ENCODE measurements around the gene TACO1.

TACO1 gene

DNA sequence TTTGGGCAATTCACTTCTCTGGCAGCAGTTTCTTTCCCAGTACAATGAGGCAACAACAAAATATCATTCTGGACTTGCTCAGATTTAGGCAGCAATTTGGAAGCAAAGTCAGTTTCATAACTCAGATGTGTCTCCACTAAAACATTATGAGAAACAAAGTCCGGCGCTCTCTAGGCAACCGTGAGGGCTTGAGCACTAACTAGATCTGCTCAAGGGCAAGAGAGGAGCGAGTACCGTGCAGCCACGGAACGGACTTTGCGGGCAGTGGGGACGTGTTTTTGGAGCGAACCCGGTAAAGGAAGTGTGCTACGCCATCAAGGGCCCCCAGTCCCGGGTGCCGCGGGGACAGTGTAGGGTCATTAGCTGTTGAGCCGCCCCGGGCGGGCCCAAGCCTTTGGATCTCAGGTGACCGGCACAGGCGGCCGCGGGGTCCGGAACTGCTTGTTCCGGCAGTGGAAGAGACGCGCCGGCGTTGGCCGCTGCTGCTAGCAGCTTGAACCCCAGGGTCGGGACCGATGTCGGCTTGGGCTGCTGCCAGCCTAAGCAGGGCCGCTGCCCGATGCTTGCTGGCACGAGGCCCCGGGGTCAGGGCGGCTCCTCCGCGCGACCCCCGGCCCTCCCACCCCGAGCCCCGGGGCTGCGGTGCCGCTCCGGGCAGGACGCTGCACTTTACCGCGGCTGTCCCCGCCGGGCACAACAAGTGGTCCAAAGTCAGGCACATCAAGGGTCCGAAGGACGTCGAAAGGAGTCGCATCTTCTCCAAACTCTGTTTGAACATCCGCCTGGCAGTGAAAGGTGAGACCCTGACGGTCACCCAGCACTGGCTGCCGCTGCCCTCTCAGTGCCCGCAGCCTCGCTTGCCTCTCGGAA lies at the start of gene TACO1:
TSS of gene TACO1 (plus strand) at position 327 of the 870 bp plus-strand sequence. CDS start at position 516, 189 bp downstream.
- peak; percentile 84 for DNase-seq

DNA sequence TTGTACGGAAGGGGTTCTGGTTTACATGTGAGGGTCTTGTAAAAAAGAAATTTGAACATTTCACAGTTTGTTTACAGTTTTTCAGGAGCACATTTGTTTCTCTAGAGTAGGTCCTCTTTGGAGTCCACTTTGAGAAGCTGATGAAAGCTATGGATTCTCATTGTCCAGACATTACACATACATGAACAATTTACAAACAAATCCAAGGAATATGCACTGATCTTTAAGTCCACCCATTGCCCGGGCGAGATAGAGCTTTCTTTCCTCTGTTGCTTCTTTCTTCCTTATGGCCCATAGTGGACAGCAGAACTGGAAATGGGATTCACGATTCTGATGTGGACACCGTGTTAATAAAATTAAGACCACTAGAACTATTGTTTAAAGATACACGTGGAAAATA lies 48.5 kb upstream of the TACO1 start:
- no peak for DNase-seq

DNA sequence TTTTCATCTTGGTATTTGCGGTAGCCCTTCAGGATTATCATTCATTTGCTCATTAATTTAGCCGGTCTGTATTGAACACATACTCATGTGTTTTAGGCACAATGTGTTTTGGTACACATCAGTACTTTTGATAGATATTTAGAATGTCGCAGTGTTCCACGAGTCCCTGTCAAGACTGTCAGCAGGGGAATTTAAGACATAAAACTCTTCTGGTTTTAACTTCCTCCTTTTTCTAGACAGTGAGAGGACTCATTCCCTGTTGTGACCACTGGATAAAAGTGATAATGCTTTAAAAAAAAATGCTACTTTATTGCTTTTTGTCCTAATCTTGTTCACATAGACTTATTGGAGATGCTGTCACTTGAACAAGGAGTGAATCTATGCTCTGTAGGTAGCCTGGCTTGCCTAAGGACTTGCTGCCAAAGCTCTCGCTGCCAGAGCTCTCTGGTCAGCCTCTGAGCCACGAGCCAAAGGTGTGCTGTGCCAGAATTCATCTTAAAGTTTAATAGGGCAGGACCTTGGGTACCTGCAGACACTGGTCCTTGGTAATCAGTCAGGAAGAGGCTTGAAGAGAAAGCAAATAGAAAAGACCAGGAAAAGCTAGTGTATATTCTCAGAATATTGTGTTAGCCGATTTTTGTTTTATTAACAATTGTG lies 45.1 kb upstream of the TACO1 start:
- DNase-seq = no peak

DNA sequence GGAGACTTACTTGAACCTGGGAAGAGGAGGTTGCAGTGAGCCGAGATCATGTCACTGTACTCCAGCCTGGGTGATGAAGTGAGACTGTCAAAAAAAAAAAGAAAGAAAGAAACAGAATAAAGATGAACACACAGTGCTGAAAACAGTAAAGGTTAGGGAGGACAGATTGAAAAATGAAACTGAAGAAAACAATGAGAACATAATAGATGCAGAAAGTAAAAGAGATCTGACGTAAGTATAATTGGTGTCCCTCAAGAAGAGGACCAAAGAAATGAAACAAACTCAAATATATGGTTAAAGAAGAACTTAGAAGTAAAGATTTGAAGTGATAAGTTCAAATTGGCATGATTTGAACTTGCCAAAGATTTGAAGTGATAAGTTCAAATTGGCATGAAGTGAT lies 43.3 kb upstream of the TACO1 start:
- DNase-seq = no peak

DNA sequence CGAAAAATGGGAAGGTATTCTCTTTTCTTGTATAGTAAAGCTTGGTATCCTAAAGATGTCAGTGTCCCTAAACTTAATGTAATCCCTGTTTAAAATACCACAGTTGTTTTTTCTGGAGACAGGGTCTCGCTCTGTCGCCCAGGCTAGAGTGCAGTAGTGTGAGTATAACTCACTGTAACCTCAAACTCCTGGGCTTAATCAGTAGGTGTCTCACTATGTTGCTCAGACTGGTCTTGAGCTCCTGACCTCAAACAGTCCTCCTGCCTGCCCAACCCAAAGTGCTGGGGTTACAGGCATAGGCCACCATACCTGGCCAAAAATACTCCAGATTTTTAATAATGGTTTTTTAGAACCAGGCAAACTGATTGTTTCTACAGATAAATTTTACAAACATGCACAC lies 42.3 kb upstream of the TACO1 start:
- DNase-seq = no peak

DNA sequence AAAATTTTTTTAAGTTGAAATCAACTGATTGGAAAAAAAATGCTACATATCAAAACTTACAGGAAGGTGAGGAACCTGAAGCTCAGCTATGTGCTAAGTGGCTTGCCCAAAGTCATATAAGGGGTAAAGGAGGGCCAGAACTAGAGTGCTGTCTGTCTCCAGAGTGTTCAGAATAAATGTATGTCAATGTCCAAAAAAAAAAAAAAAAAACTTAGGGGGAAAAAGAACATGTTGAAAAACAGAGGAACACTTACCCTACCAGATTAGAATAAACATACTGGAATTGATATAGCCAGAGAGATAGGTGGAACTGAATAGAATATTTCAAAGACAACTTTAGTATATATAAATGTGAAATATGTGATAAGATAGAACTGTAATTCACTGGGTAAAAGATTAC lies 38.9 kb upstream of the TACO1 start:
- DNase-seq = no peak

DNA sequence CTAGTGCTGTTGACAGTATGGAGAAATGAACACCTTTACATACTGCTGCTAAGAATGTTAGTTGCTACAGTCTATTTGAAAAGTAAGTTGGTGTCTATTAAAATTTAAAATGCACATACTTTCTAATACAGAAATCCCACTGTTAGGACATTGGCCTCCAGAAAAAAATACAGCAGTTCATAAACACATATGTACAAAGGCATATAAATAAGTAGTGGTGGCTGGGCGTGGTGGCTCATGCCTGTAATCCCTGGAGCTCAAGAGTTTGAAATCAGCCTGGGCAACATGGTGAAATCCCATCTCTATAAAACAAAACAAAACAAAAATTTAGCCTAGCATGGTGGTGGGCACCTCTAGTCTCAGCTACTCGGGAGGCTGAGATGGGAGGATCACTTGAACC lies 37.4 kb upstream of the TACO1 start:
- no peak for DNase-seq

DNA sequence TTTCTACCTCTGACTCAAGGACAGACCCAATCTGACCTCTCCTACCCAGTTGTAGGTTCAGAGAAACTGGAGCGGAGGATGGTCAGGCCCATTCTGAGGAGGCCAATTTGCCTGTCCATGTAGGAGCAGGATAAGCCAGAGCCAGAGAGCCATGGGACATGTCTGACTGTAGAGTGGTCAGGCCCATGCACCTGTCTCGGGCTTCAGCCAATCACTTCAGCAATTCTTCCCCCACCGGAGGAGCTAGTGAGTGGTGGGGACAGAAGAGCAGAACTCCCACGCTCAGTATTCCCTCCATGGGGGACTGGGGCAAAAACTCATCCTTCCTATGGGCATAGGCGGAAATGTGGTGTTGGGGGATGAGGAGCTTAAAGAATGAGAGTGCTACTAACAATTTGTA lies 36.1 kb upstream of the TACO1 start:
- no peak for DNase-seq

DNA sequence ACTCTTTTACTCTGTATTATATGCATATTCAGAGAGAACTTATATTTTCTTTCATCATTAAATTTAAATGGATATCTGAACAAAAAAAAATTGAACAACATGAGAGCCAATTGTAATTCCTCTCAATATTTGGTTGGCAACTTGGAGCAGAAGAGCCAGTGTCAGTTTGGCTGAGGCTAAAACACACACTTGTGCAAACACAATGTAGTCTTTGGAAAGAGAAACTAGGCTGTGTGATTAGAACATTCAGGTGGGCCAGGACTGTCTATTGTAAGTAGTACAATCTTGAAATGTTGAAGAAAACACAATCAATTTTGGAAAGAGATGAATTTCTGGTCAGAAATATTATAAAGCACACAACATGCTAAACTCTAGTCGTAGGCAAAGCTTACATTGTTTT lies 33.5 kb upstream of the TACO1 start:
- no peak for DNase-seq

DNA sequence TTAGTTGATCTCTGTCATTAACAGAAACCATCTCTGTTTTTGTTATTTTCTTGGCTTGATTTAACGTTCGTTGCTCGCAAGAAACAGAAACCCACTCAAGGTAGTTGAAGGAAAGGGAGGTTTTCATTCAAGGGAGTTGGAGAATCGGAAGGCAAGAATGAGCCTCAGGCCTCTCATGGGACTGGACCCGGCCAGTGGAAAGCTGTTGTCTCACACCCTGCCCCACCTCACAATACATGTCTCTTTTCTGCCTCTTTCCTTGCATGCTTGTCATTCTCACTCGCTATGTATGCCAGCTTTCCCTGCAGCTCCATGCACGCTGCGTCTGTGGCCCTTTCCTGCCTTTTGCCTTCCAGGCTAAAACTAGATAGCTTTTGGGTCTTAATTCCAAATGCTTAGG lies 32.1 kb upstream of the TACO1 start:
- no peak for DNase-seq

DNA sequence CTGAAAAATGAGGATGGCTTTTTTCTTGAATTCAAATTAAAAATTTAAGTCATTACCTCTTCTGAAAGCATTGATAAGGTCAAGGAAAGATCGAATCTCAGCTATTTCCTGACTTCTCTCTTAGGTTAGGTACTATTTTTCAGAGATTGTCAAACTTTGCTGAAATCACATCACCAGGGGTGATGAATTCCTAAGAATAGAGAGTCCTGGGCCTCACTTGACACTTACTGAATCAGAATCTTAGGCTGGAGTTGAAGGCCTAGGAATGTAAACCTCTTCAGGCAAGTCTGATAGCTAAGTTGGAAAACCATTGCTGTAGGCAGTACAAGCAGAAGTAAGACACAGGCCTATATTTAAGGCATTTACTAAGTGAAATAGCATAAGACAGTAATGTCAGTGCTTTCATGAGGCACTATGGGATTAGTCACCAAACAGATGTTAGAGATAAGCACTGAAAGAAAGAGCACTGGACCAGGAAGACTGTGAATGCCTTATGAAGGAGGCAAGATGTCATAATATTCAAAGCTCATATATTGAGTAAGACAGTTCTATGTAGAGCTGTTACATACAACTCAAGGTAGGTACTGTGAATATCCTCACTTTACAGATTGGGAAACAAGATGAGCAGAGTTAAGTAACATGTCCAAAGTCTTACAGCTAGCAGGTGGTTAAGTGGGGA lies 28.9 kb upstream of the TACO1 start:
- DNase-seq = no peak

DNA sequence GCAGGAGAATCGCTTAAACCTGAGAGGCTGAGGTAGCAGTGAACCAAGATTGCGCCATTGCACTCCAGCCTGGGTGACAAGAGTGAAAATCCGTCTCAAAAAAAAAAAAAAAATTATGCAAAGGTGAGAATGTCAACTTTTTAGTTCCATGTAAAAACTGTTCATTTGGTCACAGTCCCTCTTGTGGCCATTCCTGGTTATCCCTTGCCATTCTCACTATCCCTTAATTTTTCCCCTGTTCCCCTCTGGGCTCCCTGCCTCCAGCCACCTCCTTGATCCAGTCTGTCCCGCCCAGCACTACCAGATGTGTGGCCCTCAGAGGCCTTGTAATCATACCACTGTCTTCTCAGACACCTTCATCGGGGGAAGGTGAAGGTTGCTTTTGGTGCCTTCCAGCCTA lies 27.1 kb upstream of the TACO1 start:
- no peak for DNase-seq

DNA sequence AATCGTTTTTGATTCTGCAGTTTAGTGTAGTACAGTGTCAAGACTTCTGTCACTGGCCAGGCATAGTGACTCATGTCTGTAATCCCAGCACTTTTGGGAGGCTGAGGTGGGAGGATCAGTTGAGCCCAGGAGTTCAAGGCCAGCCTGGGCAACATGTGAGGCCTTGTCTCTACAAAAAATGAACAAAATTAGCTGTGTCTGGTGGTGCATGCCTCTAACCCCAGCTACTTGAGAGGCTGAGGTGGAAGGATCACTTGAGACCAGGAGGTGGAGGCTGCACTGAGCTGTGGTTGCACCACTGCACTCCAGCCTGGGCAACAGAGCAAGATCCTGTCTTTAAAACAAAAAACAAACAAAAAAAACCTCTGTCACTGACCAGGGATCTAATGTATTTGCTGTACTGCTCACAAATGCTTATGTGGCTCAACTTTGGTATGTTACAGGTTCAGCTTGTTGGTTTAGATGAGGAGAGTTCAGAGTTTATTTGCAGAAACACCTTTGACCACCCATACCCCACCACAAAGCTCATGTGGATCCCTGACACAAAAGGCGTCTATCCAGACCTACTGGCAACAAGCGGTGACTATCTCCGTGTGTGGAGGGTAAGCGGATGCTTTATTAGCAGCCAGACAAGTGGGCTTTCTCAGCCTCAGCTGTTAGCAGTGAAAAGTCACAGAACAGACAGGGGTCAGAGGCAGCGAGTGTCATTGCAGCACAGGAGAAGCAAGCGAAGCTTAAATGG lies 22.5 kb upstream of the TACO1 start:
- no peak for DNase-seq

DNA sequence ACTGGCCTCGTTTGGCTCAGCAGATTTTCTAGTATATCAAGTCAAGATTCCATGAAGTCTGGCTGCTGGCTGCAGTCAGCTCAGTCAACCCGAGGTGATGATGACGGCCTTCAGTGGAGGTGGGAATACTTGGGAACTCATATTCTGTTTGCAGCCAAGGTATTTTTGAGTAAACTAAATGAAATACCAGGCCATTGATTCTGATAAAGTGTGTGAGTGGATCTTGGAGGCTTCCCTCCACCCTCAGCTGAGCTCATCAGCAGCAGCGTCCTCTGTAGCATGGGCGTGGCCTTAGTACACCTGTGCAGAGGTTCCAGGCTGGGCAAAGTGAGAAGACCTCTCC lies 22.0 kb upstream of the TACO1 start:
- DNase-seq = no peak

DNA sequence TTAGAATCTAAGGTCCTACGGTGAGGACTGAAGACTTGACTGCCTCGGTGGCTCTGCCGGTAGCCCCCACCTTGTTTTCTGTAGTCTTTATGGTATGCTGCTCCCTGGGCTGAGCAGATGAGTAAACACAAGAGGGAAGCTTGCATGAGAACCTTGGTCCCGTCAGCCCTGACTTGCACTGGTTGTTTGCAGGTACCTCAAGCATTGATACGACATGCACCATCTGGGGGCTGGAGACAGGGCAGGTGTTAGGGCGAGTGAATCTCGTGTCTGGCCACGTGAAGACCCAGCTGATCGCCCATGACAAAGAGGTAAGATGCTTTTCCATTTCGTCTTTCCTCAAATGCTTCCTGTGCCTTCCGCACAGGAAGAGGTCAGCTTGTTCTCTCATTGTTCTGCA lies 21.1 kb upstream of the TACO1 start:
- DNase-seq = no peak

DNA sequence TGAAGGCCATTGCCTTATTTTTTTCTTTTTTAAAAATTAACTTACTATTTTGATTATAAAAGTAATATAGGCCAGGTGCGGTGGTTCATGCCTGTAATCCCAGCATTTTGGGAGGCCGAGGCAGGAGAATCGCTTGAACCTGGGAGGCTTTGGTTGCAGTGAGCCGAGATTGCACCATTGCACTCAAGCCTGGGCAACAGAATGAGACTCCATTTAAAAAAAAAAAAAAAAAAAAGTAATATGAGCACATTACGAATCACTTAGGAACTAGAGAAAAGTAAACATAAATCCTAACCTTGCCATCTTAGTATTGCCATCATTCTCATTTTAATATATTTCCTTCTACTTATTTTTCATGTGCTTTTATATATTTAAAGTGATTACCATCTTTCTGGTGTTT lies 12.9 kb upstream of the TACO1 start:
- DNase-seq = no peak

DNA sequence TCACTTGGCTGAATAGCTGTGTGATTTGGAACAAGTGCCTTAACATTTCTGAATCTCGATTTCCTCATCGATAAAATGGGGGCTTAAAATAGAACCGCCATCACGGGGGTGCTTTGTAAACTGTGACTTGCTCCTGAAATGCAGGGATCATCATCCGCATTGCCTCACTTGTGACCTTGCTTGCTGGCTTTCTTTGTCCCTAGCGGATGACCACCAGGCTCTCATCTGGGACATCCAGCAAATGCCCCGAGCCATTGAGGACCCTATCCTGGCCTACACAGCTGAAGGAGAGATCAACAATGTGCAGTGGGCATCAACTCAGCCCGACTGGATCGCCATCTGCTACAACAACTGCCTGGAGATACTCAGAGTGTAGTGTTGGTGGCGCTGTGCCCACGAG lies 11.9 kb upstream of the TACO1 start:
- DNase-seq = no peak

DNA sequence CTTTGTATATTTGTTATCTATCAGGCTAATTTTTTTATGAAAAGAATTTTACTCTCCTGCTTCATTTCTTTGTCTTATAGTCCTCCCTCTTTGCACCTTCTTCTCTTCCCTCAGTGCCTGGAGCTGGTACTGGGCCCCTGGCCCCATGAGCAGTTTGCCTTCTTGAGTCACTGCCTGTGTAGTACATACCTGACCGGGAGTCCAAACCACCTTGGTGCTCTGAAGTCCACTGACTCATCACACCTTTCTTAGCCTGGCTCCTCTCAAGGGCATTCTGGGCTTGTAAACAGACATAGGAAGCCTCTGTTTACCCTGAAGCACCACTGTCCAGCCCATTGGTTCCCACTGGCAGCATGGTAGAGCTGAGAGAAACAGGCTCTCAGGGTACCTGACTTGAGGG lies 11.0 kb upstream of the TACO1 start:
- DNase-seq = no peak

DNA sequence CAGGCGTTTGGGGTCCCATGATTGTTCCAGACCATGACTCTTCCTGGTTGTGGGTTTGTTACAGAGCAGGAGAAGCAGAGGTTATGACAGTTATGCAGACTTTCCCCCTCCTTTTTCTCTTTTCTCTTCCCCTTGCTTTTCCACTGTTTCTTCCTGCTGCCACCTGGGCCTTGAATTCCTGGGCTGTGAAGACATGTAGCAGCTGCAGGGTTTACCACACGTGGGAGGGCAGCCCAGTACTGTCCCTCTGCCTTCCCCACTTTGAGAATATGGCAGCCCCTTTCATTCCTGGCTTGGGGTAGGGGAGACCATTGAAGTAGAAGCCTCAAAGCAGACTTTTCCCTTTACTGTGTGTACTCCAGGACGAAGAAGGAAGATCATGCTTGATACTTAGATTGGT lies 7.9 kb upstream of the TACO1 start:
- no peak for DNase-seq

DNA sequence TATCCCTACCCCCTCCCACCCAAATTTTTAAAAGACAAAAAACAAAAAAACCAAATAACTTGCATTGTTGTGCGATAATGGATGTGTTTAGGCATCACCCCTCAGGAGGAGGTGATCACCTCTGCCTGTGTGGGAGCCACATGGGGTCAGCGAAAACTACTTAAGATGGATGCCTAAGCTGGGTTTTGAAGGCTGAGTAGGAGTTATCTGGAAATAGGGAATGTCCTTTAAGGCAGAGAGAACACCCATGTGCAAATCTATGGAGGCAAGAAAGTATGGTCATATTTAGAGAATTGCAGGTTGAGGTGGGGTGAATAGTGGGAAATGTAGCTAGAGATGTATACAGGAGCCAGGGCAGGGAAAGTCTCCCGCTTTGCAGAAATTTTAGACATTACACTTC lies 5.6 kb upstream of the TACO1 start:
- DNase-seq = no peak

DNA sequence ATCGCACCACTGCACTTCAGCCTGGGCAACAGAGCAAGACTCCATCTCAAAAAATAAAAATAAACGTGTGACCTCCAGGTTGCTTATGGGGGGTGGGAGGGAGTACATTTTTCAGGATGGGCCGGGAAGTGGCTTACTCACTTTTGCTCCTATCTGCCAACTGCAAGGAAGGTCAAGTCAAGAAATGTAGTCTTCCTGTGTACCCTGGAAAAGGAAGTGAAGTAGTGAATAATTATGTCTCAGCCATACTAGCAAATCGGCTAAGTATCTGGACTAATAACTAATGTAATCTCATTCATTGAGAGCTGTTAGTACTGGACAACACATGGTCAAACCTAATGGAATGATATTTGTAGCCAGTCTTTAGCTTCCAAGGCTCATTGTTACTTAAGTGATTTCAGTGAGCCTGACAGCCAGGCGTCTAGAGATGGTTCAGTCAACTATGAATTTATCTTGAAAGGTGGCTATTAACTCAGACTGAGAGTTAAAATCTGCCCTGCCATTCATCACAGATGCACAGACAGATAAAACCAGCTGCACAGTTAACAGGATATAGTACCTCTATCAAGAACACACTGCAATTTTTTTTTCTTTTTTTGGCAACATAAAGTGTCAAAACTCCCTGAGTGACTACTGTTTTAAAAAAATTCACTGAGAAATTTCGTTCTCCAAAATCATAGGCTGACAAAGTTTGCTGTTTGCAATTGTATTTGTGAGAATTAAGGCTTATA lies 3.7 kb upstream of the TACO1 start:
- DNase-seq = no peak

DNA sequence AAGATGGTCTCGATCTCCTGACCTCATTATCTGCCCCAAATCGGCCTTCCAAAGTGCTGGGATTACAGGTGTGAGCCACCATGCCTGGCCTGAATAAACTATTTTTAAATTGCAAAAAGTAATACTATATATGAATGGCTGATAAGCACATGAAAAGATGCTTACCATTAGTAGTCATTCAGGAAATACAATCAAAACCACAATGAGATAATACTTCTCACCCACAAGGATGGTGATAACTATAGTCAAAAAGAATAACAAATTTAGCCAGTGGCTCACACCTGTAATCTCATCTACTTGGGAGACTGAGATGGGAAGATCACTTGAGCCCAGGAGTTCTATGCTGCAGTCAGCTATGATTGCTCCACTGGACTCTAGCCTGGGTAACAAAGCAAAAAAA lies 2.4 kb upstream of the TACO1 start:
- no peak for DNase-seq
